GM23338 (cell line): Measurements from ENCODE around the gene CDCP1. TPM values are rescaled to one million over a fixed set of nuclear protein-coding genes. Genes with fewer than 3 reads are reported as not detected.

Experiments used
- ATAC-seq: fragments of 200-7000 bp; cut with Tn5 transposase; 3 replicates; pipeline ENCODE4 v1.9.1; 2020
- DNase-seq: peaks from one replicate; pipeline ENCODE4 v3.0.0-alpha.2; 2015; ENCODE audit warnings: low spot score
- H2AFZ ChIP-seq: fragments of 200-600 bp; sonication (generic); 2 replicates; pipeline ENCODE4 v1.8.0; 2016; ENCODE audit warnings: antibody characterized with exemption, mild to moderate bottlenecking, moderate library complexity
- H3F3A ChIP-seq: fragments of 200-600 bp; sonication (generic); replicated peaks from 2 replicates; pipeline ENCODE4 v1.8.0; 2017; ENCODE audit warnings: antibody characterized with exemption, mixed run types, low read depth
- H3K27ac ChIP-seq: fragments of 200-600 bp; sonication (generic); 2 replicates; pipeline ENCODE4 v1.6.1; 2016; ENCODE audit warnings: low read depth
- H3K27me3 ChIP-seq: fragments of 200-600 bp; sonication (generic); 2 replicates; pipeline ENCODE4 v1.8.0; 2016; ENCODE audit warnings: mild to moderate bottlenecking, mixed run types, moderate library complexity; ENCODE audit not compliant: insufficient read depth
- H3K36me3 ChIP-seq: fragments of 200-600 bp; sonication (generic); 2 replicates; pipeline ENCODE4 v1.8.0; 2016; ENCODE audit warnings: mild to moderate bottlenecking; ENCODE audit not compliant: insufficient read depth
- H3K4me1 ChIP-seq: fragments of 200-600 bp; sonication (generic); 2 replicates; pipeline ENCODE4 v1.8.0; 2016; ENCODE audit warnings: mild to moderate bottlenecking, moderate library complexity; ENCODE audit not compliant: insufficient read depth
- H3K4me2 ChIP-seq: fragments of 200-600 bp; sonication (generic); 2 replicates; pipeline ENCODE4 v1.7.1; 2017; ENCODE audit warnings: mixed run types
- H3K4me3 ChIP-seq: fragments of 200-600 bp; sonication (generic); 2 replicates; pipeline ENCODE4 v1.6.1; 2016; ENCODE audit warnings: mixed run types
- H3K79me2 ChIP-seq: fragments of 200-600 bp; sonication (generic); replicated peaks from 2 replicates; pipeline ENCODE4 v1.8.0; 2017; ENCODE audit warnings: mild to moderate bottlenecking; ENCODE audit not compliant: insufficient read depth
- H3K9me2 ChIP-seq: fragments of 200-600 bp; sonication (generic); 2 replicates; pipeline ENCODE4 v1.8.0; 2017; ENCODE audit not compliant: insufficient read depth
- H4K20me1 ChIP-seq: fragments of 200-600 bp; sonication (generic); replicated peaks from 2 replicates; pipeline ENCODE4 v1.8.0; 2017; ENCODE audit warnings: mild to moderate bottlenecking; ENCODE audit not compliant: insufficient read depth
- H3K27ac Mint-ChIP-seq: 2 replicates; pipeline ENCODE4 v1.8.0; 2020; ENCODE audit warnings: inconsistent platforms, mild to moderate bottlenecking, moderate library complexity, mixed read lengths
- H3K27me3 Mint-ChIP-seq: 3 replicates; pipeline ENCODE4 v1.8.0; 2022; ENCODE audit warnings: low read depth, mild to moderate bottlenecking, moderate library complexity, mixed read lengths, inconsistent platforms; ENCODE audit not compliant: insufficient read depth, poor library complexity
- H3K36me3 Mint-ChIP-seq: 3 replicates; pipeline ENCODE4 v1.8.0; 2021; ENCODE audit warnings: low read depth, mild to moderate bottlenecking, inconsistent platforms, moderate library complexity, mixed read lengths
- H3K4me1 Mint-ChIP-seq: 3 replicates; pipeline ENCODE4 v1.8.0; 2020; ENCODE audit warnings: mild to moderate bottlenecking, inconsistent platforms, mixed read lengths
- H3K4me3 Mint-ChIP-seq: 3 replicates; pipeline ENCODE4 v1.8.0; 2021; ENCODE audit warnings: moderate library complexity, mild to moderate bottlenecking, inconsistent platforms, mixed read lengths
- H3K9me3 Mint-ChIP-seq: 3 replicates; pipeline ENCODE4 v1.8.0; 2020; ENCODE audit warnings: moderate library complexity, mild to moderate bottlenecking, inconsistent platforms, mixed read lengths
- CREB1 ChIP-seq: fragments of 250-450 bp; sonication (Bioruptor Pico); IDR thresholded peaks from 2 replicates; pipeline ENCODE4 v1.5.0; 2020; ENCODE audit warnings: low read depth, mild to moderate bottlenecking, moderate library complexity
- CTCF ChIP-seq, 2 experiments: fragments of 200-600 bp in 1 of 2; sonication (generic) in 1 of 2; conservative IDR thresholded peaks; 2 replicates each; pipeline versions ENCODE4 v1.5.1 to v1.6.1; 2016 to 2017; ENCODE audit warnings: antibody characterized with exemption in 2 of 2, low read depth in 2 of 2, mild to moderate bottlenecking in 2 of 2, moderate library complexity in 1 of 2
- ETS1 ChIP-seq: IDR thresholded peaks from 2 replicates; pipeline ENCODE4 v1.6.1; 2016; ENCODE audit warnings: antibody characterized with exemption
- EZH2phosphoT487 ChIP-seq: fragments of 200-600 bp; sonication (generic); IDR thresholded peaks from one replicate; pipeline ENCODE4 v1.8.1; 2018; ENCODE audit warnings: antibody characterized with exemption; ENCODE audit not compliant: unreplicated experiment
- JUNB ChIP-seq: IDR thresholded peaks from one replicate; pipeline ENCODE4 v1.6.1; 2016; ENCODE audit warnings: antibody characterized with exemption; ENCODE audit not compliant: unreplicated experiment
- NANOG ChIP-seq: IDR thresholded peaks from 2 replicates; pipeline ENCODE4 v1.6.1; 2016; ENCODE audit warnings: antibody characterized with exemption, borderline replicate concordance
- POLR2AphosphoS5 ChIP-seq: IDR thresholded peaks from 2 replicates; pipeline ENCODE4 v1.6.1; 2016; ENCODE audit warnings: antibody characterized with exemption, low read depth
- REST ChIP-seq: IDR thresholded peaks from one replicate; pipeline ENCODE4 v1.6.1; 2018; ENCODE audit warnings: antibody characterized with exemption; ENCODE audit not compliant: unreplicated experiment
- ZNF114 ChIP-seq: fragments of 250-450 bp; sonication (Bioruptor Pico); IDR thresholded peaks from 2 replicates; pipeline ENCODE4 v1.5.0; 2020; ENCODE audit warnings: mild to moderate bottlenecking, moderate library complexity
- ZNF331 ChIP-seq: fragments of 250-450 bp; sonication (Bioruptor Pico); IDR thresholded peaks from 2 replicates; pipeline ENCODE4 v1.5.0; 2020; ENCODE audit warnings: low read depth, mild to moderate bottlenecking, moderate library complexity
- ZNF462 ChIP-seq: fragments of 250-450 bp; sonication (Bioruptor Pico); IDR thresholded peaks from 2 replicates; pipeline ENCODE4 v1.5.0; 2020; ENCODE audit warnings: mild to moderate bottlenecking, moderate library complexity
- polyA plus RNA-seq: library from polyadenylated mRNA; unstranded; fragments of >200 nt; fragmentation: Nextera tagmentation; extraction: Ambion mirVana; gene quantifications from 2 replicates; pipeline ENCODE4 v1.2.1, GENCODE V29; 2016
- total RNA-seq: library from RNA; depleted of rRNA; stranded (reverse); fragments of >200 nt; shearing (Covaris generic); gene quantifications from 2 replicates; pipeline ENCODE4 v1.2.3, GENCODE V29; 2014

The CDCP1 gene
- total and polyA plus RNA-seq, 2 experiments from 2014 or later = 7.7 to 20.1 TPM

GRCh38 chr3:45131201-45131600 lies 15.0 kb downstream of the CDCP1 start:
- DNase-seq = no peak
- Histone ChIP-seq H3F3A (no peaks in the 10 kb centered on the region), H3K9me2 (no peaks in the 10 kb centered on the region; the same call in 1 of the 2 replicates), H3K27me3 (no peaks in the 10 kb centered on the region), H3K4me3 (no peak overlapping the region), H3K27ac (no peak overlapping the region), H2AFZ (no peak overlapping the region), H3K36me3 (no peaks in the 10 kb centered on the region), H3K79me2 (peaks cover 52% of the 10 kb centered on the region), H3K4me1 (no peaks in the 10 kb centered on the region), H3K4me2 (no peak overlapping the region), H4K20me1 (peaks cover 23% of the 10 kb centered on the region)
- H3K9me3 Mint-ChIP-seq = no peaks in the 10 kb centered on the region
- H3K27ac Mint-ChIP-seq = no peak overlapping the region
- H3K4me1 Mint-ChIP-seq = peaks cover 2% of the 10 kb centered on the region; the same call in 1 of the 3 replicates
- no peaks in the 10 kb centered on the region for H3K36me3 Mint-ChIP-seq
- H3K27me3 Mint-ChIP-seq = peaks cover 3% of the 10 kb centered on the region
- no peak overlapping the region for H3K4me3 Mint-ChIP-seq
- TF ChIP-seq ZNF114 (CRISPR knock-in tag) = no peak
- TF ChIP-seq EZH2phosphoT487 = no peak
- no peak for TF ChIP-seq ETS1
- TF ChIP-seq CTCF (conservative IDR thresholded peaks at IDR 0.05; ENCODE audit: low read depth in 2 of 2) = no peak
- TF ChIP-seq REST = no peak
- no peak for TF ChIP-seq CREB1 (CRISPR knock-in tag)
- TF ChIP-seq NANOG = no peak
- no peak for TF ChIP-seq ZNF462 (CRISPR knock-in tag)
- TF ChIP-seq POLR2AphosphoS5 = no peak
- no peak for TF ChIP-seq ZNF331 (CRISPR knock-in tag)
- TF ChIP-seq JUNB = no peak
- no peak for ATAC-seq
